Measurements from ENCODE around the gene BACH2. TPM values are rescaled to one million over a fixed set of nuclear protein-coding genes. Genes with fewer than 3 reads are reported as not detected.

Gene BACH2
- total and polyA plus RNA-seq, 7 donors: 0.12 to 16.9 (median 5.9) TPM

DNA sequence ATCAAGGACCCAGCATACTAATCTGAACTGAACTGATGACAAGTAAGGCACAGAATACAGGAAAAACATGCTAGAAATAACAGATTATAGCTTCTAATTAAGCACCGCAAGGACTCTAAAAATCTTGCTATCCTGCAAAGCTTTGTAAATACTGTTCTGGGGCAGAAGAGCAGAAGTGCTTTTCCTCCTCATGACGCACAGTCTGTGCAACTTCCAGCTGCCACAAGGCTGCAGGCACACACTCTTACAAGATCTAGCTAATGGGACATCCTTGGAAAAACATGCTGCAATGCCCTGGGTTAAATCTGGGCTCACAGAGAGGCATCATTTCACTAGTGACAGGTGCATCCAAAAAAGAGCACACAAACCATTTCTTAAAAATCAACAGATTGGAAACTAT is 213.8 kb downstream of the BACH2 start:
- no peak overlapping the region for H3K4me3 ChIP-seq
- intact Hi-C loops (cut with DNase I): no loop called here
- ATAC-seq (no peak), DNase-seq (no peak)
- TF ChIP-seq, protein P1, sequence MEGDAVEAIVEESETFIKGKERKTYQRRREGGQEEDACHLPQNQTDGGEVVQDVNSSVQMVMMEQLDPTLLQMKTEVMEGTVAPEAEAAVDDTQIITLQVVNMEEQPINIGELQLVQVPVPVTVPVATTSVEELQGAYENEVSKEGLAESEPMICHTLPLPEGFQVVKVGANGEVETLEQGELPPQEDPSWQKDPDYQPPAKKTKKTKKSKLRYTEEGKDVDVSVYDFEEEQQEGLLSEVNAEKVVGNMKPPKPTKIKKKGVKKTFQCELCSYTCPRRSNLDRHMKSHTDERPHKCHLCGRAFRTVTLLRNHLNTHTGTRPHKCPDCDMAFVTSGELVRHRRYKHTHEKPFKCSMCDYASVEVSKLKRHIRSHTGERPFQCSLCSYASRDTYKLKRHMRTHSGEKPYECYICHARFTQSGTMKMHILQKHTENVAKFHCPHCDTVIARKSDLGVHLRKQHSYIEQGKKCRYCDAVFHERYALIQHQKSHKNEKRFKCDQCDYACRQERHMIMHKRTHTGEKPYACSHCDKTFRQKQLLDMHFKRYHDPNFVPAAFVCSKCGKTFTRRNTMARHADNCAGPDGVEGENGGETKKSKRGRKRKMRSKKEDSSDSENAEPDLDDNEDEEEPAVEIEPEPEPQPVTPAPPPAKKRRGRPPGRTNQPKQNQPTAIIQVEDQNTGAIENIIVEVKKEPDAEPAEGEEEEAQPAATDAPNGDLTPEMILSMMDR (IDR thresholded peaks at IDR 0.05): no peak
- no peaks in the 10 kb centered on the region for H3K9me3 ChIP-seq
- H3K27ac ChIP-seq: no peak overlapping the region
- H3K4me1 ChIP-seq: peaks cover 5% of the 10 kb centered on the region
- peaks cover 0 to 4% of the 10 kb centered on the region in 2 donors for H3K36me3 ChIP-seq (ENCODE audit: insufficient read depth in 1 of 2, low read depth in 1 of 2)
- 79 to 93% (median 82%) methylated on average over 2 of the region's 2 CpGs for WGBS, 3 donors
- no peaks in the 10 kb centered on the region for H3K27me3 ChIP-seq (ENCODE audit: insufficient read depth in 3 of 3, low read length in 2 of 3)

DNA sequence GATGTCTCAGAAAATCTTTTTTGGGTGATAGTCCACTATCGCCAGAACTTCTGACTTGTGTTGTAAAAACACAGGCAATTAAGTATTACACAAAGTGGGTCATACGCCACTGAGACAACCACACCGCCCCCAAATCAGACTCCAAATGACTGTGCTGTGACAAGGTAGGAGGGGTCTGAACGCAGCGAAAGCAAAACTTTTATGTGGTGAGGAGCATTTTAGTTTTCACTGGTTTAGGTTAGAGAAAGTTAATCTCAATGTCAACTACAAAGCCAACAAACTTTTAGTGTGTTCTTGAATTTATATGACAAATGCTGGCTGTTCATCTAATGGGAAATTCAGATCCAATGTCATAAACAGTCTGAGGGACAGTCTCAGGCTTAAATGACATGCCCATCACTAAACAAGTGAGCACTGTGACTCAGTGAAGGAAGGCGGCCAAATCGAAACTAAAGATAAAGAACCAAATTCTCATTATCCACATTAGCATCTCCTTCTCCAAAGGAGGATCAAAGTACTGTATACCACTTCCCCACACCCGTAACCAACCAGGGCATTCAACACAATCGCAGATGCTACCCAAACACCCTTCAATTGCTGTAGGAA is 215.7 kb downstream of the BACH2 start:
- no peak for ATAC-seq
- H3K4me3 ChIP-seq: no peak overlapping the region
- peaks cover 0 to 3% of the 10 kb centered on the region in 2 donors for H3K36me3 ChIP-seq (ENCODE audit: insufficient read depth in 1 of 2, low read depth in 1 of 2)
- WGBS, 3 donors: 91 to 96% (median 93%) methylated on average over 9 of the region's 9 CpGs
- no peak for DNase-seq
- no peak overlapping the region for H3K27ac ChIP-seq
- TF ChIP-seq, protein P1 (IDR thresholded peaks at IDR 0.05): no peak
- no peaks in the 10 kb centered on the region for H3K9me3 ChIP-seq
- no peaks in the 10 kb centered on the region for H3K27me3 ChIP-seq (ENCODE audit: insufficient read depth in 3 of 3, low read length in 2 of 3)
- H3K4me1 ChIP-seq: peaks cover 4% of the 10 kb centered on the region
- intact Hi-C loops (cut with DNase I): no loop called here

DNA sequence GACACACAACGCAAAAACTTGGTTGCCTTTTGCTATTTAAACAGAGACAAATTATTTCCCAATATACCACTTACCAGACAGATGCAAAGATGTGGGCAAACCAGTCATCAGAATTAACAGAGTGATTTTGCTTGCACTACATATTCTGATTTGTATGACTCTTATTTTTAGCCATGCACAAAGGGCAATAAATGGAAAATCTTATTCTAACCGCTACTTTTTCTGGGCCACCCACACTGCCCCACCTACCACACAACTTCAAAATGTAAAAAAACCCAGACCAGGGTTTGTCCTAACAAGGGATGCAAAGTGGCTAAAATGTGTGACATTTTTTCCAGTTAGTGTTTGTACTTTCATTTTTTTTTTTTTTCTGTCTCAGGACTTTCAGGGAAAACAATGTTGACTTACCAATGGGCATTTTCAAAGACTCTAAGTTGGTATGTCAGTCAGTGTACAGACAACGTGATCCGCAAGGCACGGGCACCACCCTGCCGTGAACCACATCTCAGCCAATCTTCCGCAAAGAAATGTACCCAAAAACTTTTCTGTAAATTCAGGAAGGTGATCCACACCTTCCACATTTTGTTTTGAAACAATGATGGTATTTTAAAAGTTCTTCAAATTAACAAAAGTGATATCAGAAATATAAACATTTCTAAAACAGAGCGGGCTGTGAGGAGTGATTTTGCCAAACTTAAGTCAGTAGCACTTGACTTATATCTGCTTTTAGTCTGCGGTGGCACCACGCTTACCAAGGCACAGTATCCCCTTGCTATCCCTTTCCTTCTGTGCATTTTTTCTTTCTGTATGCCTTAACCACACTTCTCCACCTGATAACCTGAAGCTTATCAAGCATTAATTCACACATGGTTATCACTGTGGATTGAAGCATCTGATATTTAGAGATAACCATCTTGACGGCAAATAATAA is 216.8 kb downstream of the BACH2 start:
- Histone ChIP-seq H3K9me3 (no peaks in the 10 kb centered on the region), H3K4me3 (no peak overlapping the region), H3K27ac (no peak overlapping the region), H3K27me3 (ENCODE audit: insufficient read depth in 3 of 3, low read length in 2 of 3) (no peaks in the 10 kb centered on the region), H3K4me1 (peaks cover 4% of the 10 kb centered on the region), H3K36me3 (ENCODE audit: insufficient read depth in 1 of 2, low read depth in 1 of 2) (no peaks in the 10 kb centered on the region)
- no peak for ATAC-seq
- TF ChIP-seq, protein P1 (IDR thresholded peaks at IDR 0.05): no peak
- intact Hi-C loops (cut with DNase I): no loop called here
- no peak for DNase-seq
- WGBS, 3 donors: 93 to 96% (median 94%) methylated on average over 11 of the region's 11 CpGs

DNA sequence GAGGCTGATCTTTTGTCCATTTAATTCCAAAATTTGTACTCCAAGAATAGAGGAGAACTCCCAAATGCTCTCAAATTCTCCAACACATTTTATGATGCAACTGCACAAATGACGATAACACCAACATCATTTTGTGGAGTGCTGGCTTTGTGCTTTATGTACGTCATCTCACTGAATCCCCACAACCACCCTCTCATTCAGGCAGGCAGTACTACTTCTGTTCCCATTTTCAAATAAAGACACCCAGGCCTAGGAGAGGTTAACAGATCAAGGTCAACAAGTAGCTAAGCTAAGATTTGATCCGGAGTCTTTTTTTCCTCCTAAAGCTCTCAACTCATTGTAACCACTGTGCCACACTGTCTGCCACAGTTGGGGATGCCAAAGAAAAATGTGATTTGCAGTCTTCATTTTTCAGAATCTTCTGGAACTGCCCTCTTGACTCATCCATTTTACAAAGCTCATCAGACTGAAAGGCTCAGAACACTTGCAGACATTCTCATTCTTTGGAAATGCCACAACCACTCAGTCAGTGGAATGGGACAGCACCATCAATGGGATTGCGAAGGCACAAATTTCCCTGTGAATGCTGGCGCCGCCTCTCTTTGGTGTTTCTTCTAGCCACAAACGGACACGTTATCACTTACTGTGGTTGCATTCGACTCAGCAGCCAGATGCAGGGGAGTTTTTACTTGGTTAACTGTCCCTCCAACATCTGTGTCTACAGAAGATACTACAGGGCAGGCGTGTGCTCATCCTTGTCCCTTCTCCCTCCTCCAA is 217.9 kb downstream of the BACH2 start:
- Histone ChIP-seq H3K4me3 (no peak overlapping the region), H3K4me1 (peaks cover 4% of the 10 kb centered on the region), H3K36me3 (ENCODE audit: insufficient read depth in 1 of 2, low read depth in 1 of 2) (no peaks in the 10 kb centered on the region), H3K27ac (no peak overlapping the region), H3K27me3 (ENCODE audit: insufficient read depth in 3 of 3, low read length in 2 of 3) (no peaks in the 10 kb centered on the region), H3K9me3 (no peaks in the 10 kb centered on the region)
- DNase-seq (no peak), ATAC-seq (peak in 1 of 4 donors; percentile 13)
- intact Hi-C loops (cut with DNase I): no loop called here
- WGBS, 3 donors: 88 to 93% (median 90%) methylated on average over 10 of the region's 10 CpGs
- TF ChIP-seq, protein P1 (IDR thresholded peaks at IDR 0.05): no peak
